HG03139 (cell line): Measurements from ENCODE around the gene SF3B1.
"Not testable (repeated sequence)": the region's sequence is repeated elsewhere in the genome, so short reads cannot be mapped to it uniquely, and the experiment has no call there.

Source experiments
- ATAC-seq: cut with Tn5 transposase; IDR thresholded peaks from one replicate; pipeline ENCODE4 v1.9.1; 2021; ENCODE audit not compliant: unreplicated experiment

Gene SF3B1

DNA sequence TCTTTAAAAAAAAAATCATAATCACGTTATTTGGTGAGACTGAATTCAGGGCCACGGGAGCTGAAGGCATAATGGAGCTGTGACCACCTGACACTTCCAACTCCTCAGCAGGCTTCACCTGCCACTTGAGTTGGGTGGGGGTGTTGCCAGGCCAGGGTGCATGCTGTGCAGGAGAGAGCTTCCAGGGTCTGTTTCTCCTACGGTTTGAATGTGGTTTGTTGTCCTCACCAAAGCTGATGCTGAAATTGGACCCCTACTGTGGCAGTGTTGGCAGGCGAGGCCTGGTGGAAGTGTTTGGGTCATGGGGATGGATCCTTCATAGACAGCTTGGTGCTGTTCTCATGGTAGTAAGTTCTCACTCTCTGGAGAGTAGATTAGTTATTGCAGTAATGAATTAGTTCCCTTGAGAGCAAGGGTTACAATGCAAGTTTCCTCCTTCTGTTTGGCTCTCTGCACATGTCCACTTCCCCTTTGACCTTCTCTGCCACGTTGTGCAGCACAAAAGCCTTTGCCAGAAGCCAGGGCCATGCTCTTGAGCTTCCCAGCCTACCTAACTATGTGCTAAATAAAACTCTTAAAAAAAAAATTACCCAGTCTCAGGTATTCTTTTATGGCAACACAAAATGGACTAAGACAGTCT, 86.0 kb downstream of the SF3B1 start:
- no peak for ATAC-seq

DNA sequence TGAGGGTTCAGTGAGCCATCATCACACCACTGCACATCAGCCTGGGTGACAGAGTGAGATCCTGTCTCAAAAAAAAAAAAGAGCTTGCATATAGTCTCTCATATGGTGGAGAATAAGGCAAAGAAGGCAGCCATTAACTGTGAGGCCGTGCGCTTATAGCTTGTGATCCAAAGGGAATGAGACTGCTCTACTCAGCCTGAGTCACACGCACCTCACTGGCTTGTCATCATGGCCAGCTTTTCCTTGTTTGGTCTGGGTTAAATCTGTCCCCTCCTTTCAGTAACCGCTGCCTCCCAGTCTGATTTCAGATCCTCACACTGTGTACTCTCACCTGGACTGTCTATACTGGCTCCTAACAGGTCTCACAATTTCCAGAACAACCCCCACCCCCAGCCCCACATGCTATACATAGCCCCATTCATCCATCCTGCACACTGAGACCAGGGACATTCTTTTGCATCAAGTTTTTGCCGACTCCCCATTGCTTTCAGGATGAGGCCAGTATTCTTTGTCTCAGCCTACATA, 88.9 kb downstream of the SF3B1 start:
- ATAC-seq, result no peak

- not testable (repeated sequence) for ATAC-seq
These were observed 90.9 kb downstream of the SF3B1 start for GRCh38 chr2:197343968-197344367.

DNA sequence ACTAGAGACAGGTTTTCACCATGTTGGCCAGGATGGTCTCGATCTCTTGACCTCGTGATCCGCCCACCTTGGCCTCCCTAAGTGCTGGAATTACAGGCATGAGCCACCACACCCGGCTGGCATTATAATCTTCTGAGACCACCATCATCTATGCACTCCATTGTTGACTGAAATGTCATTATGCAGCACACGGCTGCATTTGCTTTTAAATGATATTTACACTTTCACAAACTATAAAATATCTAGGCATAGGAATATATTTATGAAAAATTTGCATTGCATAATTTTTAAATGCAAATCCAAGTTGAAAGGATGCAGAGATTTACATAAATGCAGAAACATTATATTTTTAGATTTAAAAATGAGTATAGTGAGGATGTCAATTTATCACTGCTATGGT, 94.2 kb downstream of the SF3B1 start:
- no peak for ATAC-seq
